ENCODE results near the gene DLD. TPM values are rescaled to one million over a fixed set of nuclear protein-coding genes. Genes with fewer than 3 reads are reported as not detected.

Gene DLD
- total RNA-seq, 4 donors from 2014 or later: 79.3 to 246 (median 148) TPM

DNA sequence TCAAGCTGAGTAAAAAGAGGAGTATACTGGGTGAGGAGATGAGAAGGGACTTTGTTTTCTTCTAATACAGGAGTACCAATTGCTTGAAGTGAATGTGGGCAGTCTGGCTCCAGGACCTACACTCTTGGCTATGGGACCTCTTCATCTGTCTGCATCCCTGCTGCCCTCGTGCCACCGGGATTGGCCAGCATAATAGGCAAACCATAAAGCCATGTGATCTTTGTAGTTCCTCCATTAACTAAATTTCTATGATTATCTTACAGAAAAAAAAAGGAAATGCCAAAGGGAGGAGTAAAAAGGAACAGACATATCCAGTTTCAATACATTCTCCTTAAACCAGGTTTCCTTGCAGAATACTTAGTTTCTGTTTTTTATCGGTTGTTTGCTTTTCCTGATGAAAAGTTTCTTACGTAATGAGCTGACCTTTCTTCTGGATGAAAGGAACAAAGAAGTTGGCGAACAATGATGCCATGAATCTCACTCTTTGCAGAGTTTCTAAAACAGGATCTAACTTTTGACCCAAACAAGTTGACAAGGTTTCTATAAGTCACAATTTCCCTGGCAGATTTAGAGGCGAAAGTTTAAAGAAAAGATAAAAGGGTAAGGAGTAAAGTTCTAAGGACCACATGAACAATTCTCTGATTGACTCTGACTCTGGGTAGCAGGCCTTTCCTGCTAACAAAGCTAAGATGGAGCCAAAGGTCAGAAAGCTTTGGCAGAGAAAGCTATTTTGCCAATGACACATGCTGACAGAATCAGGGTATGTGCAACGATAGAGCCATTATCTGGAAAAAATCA lies 57.9 kb downstream of the DLD start:
- TF ChIP-seq POLR2A (IDR thresholded peaks at IDR 0.05) (no peak), POLR2AphosphoS5 (IDR thresholded peaks at IDR 0.05) (no peak), EP300 (IDR thresholded peaks at IDR 0.05) (no peak)
- TF ChIP-seq, protein P1, sequence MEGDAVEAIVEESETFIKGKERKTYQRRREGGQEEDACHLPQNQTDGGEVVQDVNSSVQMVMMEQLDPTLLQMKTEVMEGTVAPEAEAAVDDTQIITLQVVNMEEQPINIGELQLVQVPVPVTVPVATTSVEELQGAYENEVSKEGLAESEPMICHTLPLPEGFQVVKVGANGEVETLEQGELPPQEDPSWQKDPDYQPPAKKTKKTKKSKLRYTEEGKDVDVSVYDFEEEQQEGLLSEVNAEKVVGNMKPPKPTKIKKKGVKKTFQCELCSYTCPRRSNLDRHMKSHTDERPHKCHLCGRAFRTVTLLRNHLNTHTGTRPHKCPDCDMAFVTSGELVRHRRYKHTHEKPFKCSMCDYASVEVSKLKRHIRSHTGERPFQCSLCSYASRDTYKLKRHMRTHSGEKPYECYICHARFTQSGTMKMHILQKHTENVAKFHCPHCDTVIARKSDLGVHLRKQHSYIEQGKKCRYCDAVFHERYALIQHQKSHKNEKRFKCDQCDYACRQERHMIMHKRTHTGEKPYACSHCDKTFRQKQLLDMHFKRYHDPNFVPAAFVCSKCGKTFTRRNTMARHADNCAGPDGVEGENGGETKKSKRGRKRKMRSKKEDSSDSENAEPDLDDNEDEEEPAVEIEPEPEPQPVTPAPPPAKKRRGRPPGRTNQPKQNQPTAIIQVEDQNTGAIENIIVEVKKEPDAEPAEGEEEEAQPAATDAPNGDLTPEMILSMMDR (IDR thresholded peaks at IDR 0.05): no peak
- Histone ChIP-seq H3K27ac (peak overlapping the region; percentile 16 to 58 (median 51)), H3K4me3 (no peak overlapping the region), H3K9me3 (no peaks in the 10 kb centered on the region), H3K36me3 (peaks cover 0 to 55% of the 10 kb centered on the region in 2 donors), H3K4me1 (peaks cover 8 to 73% (median 11%) of the 10 kb centered on the region in 3 donors), H3K27me3 (no peaks in the 10 kb centered on the region)
- ATAC-seq: no peak
- WGBS, 2 donors (ENCODE audit: low coverage in 1 of 2): 42 to 63% methylated on average over 4 to 7 of the region's 7 CpGs

DNA sequence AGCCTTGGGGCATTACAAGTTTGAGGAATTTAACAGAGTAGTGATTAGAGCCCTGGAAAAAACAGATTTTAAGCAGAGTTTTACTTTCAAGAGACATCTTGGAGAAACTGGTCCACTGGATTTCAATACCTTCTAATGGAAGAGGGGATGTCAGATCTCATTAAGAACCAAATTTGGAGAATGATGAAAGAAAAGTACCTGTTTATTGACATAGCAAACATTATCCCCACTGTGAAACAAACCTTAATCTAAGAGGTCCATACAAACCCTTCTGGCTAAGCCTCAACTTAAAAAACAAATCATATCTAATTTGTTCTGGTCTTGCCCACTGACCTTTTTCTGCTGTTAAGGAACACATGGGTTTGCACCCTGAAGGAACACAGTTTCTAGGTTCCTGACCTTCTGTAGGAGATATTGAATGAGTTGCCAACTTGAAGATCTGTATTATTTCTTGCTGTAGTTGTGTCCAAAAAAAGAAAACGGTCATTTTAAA lies 58.5 kb downstream of the DLD start:
- WGBS, 2 donors (ENCODE audit: low coverage in 1 of 2): 27 to 43% methylated on average over 1 of the region's 1 CpG

DNA sequence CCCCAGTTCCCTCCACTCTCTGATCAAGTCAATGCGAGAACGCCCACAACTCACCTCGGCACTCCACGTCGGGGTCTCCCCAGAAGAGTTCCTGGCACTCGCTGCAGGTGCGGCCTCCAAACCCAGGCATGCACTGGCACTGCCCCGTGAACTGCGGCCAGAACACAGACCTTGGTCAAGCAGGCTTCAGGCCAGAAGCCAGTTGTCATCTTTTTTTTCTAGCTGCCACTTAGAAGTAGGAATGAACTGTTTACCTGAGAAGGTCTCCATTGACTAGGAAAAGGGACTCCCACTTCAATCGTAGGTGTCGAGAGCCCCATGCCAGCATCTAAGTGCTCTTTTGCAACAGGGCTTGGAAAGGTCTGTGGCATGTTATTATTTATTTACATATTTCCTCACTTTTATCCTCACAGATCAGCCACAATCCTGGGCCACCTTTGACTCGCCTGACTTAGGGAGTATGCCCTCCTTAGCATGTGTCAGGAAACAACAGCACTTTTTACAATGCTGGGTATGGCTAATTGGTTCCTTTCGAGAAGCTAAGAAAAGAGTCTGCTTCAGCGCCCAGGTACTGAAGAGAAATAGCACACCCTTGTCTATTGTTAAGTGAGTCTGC lies 60.3 kb downstream of the DLD start:
- Histone ChIP-seq H3K27ac (peak overlapping the region in 3 of 4 donors; percentile 56 to 75 (median 66)), H3K9me3 (no peaks in the 10 kb centered on the region), H3K27me3 (no peaks in the 10 kb centered on the region), H3K4me1 (peaks cover 7 to 61% (median 8%) of the 10 kb centered on the region in 3 donors), H3K4me3 (no peak overlapping the region), H3K36me3 (peaks cover 0 to 64% of the 10 kb centered on the region in 2 donors)
- 82 to 84% methylated on average over 3 to 8 of the region's 14 CpGs for WGBS, 2 donors (ENCODE audit: low coverage in 1 of 2)
- TF ChIP-seq EP300 (IDR thresholded peaks at IDR 0.05): no peak
- TF ChIP-seq POLR2AphosphoS5 (IDR thresholded peaks at IDR 0.05): no peak
- TF ChIP-seq, protein P1 (IDR thresholded peaks at IDR 0.05): no peak
- no peak for TF ChIP-seq POLR2A (IDR thresholded peaks at IDR 0.05)
- ATAC-seq: no peak

More for the DNA sequence above, 58.5 kb downstream of the DLD start:
- Histone ChIP-seq H3K27ac (peak overlapping the region; percentile 16 to 58 (median 51)), H3K36me3 (peaks cover 0 to 57% of the 10 kb centered on the region in 2 donors), H3K4me3 (no peak overlapping the region), H3K4me1 (peaks cover 8 to 73% (median 11%) of the 10 kb centered on the region in 3 donors), H3K9me3 (no peaks in the 10 kb centered on the region), H3K27me3 (no peaks in the 10 kb centered on the region)
- TF ChIP-seq, protein P1 (IDR thresholded peaks at IDR 0.05): no peak
- TF ChIP-seq POLR2AphosphoS5 (IDR thresholded peaks at IDR 0.05) (no peak), POLR2A (IDR thresholded peaks at IDR 0.05) (no peak), EP300 (IDR thresholded peaks at IDR 0.05) (no peak)
- no peak for ATAC-seq

DNA sequence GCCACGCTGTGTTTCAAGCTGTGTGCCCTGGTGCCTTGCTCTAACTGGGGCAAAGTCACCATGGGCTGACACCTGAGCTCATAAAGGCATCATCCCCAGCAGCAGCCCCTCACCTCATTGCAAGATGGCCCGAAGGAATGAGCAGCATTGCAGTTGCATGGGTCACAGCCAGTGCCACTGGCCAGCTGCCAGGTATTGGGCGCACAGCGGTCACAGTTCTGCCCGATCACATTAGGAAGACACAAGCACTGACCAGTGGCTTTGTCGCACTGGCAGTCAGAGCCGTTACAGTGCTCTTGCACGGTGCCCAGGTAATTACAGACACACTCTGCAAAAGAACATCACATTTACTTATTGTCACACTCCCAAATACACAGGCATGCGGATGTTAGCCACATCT lies 60.9 kb downstream of the DLD start:
- Histone ChIP-seq H3K36me3 (peaks cover 0 to 67% of the 10 kb centered on the region in 2 donors), H3K4me3 (no peak overlapping the region), H3K9me3 (no peaks in the 10 kb centered on the region), H3K4me1 (peaks cover 7 to 61% (median 12%) of the 10 kb centered on the region in 3 donors), H3K27ac (peak overlapping the region; percentile 11 to 75 (median 61)), H3K27me3 (no peaks in the 10 kb centered on the region)
- TF ChIP-seq, protein P1 (IDR thresholded peaks at IDR 0.05): no peak
- no peak for TF ChIP-seq EP300 (IDR thresholded peaks at IDR 0.05)
- TF ChIP-seq POLR2AphosphoS5 (IDR thresholded peaks at IDR 0.05): no peak
- TF ChIP-seq POLR2A (IDR thresholded peaks at IDR 0.05): no peak
- 50 to 66% methylated on average over 2 to 6 of the region's 9 CpGs for WGBS, 2 donors (ENCODE audit: low coverage in 1 of 2)
- peak; percentile 22 for ATAC-seq
